Renal cortex interstitium (tissue), 11 donors: ENCODE results near the gene FIGNL2. TPM values are rescaled to one million over a fixed set of nuclear protein-coding genes. Genes with fewer than 3 reads are reported as not detected.
"Not testable (repeated sequence)": the region's sequence is repeated elsewhere in the genome, so short reads cannot be mapped to it uniquely, and the experiment has no call there.

Source experiments
- DNase-seq, 11 donors: peaks; one replicate each; pipeline ENCODE4 v3.0.0-alpha.2; 2013; ENCODE audit warnings: low read depth in 9 of 11, low spot score in 4 of 11; ENCODE audit errors: extremely low read depth in 1 of 11
- polyA plus RNA-seq, 3 donors: library from polyadenylated mRNA; unstranded; fragments of 120-200 nt; gene quantifications; one replicate each; pipeline ENCODE4 v1.2.1, GENCODE V29; 2013; ENCODE audit not compliant: insufficient read length in 3 of 3

FIGNL2 gene
- polyA plus RNA-seq, 3 donors = 3.0 to 6.0 (median 4.5) TPM

DNA sequence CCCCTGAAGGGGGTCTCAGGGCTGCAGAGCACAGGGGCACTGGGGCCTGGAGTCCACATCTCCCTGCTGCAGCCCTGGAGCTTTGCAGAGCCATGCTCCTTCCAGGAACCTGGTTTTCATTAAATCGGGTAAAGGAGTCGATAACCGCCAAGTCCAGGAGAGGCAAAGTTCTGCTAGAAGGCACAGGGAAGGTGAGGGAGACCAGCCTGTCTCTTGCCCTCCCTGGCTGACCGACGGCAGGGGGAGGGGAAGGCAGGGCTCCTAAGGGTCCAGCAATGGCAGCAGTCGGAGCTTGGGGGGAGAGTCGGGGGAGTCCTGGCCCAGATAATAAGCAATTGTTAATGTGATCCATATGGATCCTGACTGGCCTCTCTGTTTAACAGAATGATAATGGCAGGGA, 3.0 kb downstream of the FIGNL2 start:
- no peak for DNase-seq

DNA sequence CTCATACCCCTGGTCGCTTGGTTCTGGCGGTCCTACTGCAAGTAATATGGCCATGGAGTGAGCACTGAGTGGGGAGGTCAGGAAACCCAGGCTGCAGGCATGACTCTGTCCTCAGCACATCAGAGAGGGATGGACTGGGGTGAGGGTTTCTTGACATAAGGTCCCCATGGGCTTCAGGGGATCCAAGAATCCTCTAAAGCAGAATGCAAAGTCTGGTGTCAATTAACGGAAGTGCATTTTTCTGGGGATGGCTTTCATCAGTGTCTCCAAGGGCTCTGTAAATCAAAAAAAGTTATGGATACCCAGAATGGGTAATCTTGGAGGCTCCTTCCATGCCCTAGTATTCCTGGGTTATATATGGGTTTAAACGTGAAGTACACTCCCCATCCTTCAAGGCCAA, 3.7 kb downstream of the FIGNL2 start:
- no peak for DNase-seq

DNA sequence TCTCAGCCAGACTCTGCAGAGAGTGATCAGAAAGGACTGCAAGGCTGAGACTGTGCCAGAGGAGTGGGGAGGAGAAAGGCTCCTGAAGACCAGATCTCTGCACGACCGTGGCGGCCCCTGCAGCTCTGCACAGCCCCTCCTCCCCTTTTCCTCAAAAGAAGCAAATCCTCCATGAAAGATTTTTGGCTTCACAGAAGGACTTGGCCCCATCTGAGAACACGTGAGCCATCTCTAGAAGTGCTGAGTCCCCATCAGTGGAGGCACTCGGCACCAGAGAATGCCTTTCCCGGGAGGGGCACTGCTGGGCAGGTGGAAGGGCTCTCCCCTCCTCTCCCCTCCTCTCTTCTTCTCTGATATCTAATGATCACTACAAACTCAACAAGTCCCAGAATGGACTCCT, 6.8 kb downstream of the FIGNL2 start:
- no peak for DNase-seq

DNA sequence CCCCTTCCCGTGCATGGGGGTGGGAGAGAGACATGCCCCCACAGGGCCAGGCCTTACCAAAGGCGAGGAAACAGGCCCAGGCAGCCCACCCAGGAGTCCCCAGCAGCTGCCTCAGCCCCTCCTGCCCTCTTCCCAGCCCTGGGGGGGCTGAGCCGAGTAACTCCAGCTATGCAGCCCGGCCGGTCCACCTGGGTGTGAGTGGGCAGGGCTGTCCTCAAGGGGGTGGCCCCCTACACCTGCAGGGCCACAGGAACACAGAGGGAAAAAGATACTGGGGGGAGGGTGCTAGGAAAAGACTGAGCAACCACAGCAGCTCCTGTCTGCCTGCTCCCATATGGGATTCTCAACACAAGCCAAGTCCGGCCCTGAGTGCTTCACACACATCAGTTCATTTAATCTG, 7.6 kb downstream of the FIGNL2 start:
- DNase-seq = no peak

DNA sequence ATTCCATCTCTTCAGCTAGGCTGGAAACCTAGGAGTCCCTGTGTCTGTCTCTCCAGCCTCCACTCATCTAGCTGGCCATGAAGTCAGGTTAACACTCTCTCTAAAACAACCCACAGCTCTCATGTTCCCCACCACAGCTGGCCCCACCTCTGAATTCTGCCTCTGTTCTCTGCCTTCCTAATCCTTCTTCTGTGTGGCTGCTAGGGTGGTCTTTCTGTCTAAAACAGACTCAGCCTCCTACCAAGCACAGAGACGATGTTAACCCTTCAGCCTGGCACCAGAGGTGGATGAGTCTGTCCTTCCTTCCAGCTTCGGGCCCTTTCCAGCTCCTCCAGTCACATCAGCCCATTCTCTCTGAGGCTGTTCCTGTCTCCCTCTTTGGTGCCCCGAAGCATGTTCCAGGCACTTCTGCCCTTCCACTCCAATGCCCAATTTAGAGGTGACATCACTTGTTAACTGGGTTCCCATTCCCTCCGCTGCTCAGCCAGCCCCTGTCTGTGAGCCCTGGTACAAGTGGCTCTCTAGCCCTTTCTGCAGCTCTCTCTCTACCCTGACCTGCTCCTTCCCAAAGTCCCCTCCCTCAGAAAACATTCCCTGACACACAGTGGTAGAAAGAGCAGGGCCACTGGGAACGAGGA, 9.1 kb downstream of the FIGNL2 start:
- DNase-seq = no peak

DNA sequence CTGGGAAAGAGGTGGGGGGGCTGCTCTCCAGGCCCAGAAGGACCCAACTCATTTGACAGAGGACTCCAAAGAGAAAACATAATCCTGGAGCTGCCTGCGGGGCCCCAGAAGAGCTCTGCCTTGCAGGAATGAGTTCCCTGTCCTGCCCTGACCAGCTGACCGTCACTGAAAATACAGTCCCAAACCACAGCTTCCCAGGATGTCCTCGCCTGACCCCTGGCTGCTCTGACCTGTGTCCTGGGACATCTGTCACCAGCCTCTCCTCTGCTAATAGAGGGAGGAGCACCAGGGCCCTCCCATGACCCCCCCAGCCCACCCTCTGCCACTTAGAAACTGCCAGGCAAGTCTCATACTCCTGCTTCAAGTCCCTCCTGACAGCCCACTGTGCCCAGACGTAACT, 9.8 kb downstream of the FIGNL2 start:
- DNase-seq = no peak

DNA sequence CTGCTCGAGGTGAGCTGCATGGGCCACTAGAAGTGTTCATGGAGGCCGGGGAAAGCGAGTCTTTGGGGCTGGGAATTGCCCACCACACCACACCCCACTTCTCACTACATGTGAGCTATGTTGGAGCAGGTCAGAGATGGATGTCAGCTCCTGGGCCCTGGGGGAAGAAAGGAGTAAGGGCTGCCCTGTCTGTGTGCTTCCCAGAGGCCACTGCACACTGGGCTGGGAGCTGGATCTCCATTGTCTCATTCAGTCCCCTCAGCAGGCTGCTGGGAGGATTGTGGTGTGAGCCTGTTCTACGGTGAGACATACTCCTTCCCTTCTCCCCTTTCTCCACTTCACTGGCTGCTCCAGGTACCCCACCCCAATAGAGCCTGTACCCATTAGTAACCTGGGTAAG, 10.5 kb downstream of the FIGNL2 start:
- DNase-seq = no peak

DNA sequence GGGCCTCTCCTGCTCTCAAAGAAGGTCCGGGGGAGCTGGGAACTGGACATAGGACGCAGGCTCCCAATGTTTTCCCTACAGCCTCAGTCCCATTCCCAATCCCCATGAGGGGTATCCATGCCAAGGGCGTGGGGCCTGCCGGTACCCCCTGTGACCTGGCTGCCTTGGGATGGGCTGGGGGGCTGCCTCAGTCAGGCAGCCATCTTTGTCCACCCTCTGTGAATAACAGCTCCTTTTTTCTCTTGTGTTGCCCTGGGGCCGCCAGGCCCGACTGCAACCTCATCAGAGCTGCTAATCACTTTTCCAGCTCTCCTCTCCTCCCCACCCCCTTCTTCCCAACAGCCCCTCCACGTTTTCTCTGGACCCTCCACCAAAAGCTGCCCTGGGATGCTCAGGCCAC, 11.2 kb downstream of the FIGNL2 start:
- DNase-seq = no peak

DNA sequence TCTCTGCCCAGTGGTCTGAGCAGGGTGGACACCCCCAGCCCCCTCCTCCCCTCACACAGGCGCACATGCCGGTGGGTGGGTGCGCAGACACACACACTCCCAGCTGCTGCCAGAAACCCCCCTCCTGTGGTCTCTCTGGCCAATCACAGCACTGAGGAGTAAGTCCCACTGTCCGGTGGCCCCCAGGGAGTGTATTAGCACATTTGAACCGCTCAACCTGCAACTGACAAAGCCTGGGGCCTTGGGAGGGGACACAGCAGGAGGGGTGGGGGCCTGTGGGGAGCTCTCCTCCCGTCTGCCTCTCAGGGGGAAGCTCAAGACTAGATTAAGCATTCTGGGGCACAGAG, 11.7 kb downstream of the FIGNL2 start:
- no peak for DNase-seq

DNA sequence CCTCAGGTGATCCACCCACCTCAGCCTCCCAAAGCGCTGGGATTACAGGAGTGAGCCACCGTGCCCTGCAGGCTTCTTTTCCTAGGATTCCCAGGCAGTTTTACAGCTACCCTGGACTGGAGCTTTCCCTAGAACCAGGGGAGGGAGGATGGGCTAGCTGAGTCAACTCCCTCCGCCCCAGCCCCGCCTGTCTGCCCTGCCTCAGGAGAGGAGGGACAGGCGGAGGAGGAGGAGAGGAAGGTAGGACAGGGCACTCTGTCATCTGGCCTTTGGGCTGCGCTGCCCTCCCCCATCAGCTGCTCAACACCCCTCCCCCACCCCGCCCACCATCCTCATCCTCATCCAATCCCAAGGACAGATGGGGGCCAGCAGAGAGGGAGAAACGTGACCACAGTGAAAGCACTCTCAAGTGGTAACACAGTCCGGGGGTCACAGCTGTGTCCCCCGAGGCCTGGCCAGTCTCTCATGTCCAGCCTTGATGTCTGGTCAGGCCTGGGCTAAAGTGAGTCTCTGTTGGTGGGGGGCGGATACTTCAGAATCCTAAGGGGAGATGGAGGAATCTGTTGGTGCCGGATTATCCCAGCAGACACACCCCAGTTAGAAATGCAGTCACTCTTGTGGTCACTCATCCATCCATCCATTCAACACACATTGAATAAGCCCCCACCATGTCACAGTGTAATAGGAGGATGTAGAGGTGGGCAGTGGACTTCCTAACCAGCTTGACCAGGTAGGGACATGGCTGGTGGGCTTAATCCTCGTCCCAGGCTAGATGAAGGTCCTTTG, 12.3 kb downstream of the FIGNL2 start:
- no peak for DNase-seq

DNA sequence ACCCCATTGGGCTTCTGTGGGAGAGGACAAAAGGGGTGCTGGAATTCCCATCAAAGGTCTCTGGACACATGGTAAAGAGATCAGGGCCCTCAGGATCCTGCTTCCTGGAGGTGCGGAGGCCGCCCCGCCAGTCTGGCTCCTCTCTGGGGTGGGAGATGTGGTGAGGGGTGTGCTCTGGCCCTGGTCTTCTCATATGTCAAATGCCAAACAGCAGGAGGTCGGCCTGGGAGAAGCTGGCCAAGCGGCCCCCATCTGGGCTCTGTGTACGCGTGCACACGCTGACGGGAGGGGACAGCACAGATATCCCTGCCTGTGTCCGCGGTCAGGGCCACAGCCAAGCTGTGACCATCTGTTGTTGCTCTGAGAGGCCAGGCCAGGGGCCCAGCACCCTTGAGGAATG, 14.1 kb downstream of the FIGNL2 start:
- no peak for DNase-seq

DNA sequence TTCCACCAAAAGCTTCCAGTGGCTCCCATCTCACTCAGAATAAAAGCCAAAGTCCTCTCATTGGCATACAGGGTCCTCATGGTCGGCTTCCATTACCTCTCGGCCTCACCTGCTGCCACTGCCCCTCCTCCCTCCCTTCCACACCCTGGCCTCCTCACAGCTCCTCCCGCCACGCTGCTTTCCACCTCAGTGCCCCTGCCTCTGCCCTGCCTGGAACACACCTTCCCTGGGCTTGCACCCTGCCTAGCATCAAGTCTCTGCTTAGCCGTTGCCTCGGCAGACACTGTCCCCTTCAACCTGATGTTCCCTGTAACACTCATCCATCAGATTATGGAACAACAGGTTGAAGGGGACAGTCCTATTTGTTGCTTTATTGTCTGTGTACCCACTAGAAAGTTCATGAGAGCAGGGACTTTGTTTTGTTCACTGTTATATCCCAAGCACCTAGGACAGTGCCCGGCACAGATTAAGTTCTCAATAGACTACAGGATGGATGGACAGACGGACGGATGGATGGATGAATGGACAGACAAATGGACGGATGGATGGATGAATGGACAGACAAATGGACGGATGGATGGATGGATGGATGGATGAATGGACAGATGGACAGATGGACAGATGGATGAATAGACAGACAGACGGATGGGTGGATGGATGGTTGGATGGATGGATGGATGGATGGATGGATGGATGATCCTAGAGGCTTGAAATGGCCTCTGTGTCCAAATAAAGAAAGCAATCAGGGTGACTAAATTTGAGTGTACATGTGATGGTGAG, 14.9 kb downstream of the FIGNL2 start:
- DNase-seq = no peak

DNA sequence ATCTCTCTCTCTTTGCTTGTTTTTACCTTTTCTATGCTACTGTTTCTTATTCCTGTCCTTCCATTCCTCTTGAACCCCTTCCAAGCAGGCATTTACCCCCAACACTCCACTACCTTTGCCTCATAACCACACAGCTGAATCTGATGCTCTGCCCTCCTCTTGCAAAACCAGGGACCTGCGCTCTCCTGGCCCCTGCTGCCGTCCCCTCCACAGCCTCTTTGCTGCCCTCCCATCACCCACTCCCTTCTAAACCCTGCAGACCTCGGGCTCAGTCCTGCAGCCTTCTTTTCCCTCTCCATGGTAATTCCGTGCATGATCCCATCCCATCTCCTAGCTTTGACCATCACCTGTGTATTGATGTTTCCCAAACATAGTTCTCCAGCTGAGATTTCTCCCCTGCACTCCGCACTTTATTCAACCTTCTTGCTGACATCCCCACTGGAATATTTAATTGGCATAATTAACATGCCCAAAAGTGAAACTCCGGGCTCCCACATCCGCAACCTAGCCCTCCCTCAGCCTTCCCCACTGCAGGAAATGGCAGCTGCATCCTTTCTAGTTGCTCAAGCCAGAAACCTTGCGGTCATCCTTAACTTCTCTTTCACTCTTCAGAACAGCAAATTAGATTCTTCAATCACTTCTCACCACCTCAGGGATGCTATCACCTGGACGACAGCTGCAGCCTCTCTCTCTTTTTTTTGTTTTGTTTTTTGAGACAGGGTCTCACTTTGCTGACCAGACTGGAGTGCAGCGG, 16.0 kb downstream of the FIGNL2 start:
- no peak for DNase-seq

DNA sequence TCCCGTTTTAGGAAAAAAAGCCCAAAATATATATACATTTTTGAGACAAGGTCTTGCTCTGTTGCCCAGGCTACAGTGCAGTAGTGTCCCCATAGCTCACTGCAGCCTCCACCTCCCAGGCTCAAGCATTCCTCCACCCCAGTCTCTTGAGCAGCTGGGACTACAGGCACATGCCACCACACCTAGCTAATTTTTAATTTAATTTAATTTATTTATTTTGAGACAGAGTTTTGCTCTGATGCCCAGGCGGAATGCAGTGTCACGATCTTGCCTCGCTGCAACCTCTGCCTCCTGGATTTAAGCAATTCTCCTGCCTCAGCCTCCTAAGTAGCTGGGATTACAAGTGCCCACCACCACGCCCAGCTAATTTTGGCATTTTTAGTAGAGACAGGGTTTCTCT, 16.7 kb downstream of the FIGNL2 start:
- DNase-seq = not testable (repeated sequence)

DNA sequence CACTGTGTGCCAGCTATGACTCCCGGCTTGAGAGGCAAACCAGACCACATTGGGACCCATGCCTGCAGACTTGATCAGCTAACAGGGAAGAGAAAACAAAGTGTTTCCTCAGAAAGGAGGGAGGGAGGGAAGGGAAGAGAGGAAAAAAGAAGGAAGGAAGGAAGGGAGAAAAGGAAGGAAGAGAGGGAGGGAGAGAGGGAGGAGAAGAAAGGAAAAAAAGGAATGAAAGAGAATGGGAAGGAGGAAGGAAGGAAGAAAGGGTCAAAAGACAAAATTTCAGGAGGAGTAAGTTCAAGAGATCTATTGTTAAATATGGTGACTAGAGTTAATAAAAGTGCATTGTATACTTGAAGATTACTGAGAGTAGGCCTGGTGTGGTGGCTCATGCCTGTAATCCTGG, 18.9 kb downstream of the FIGNL2 start:
- no peak for DNase-seq

DNA sequence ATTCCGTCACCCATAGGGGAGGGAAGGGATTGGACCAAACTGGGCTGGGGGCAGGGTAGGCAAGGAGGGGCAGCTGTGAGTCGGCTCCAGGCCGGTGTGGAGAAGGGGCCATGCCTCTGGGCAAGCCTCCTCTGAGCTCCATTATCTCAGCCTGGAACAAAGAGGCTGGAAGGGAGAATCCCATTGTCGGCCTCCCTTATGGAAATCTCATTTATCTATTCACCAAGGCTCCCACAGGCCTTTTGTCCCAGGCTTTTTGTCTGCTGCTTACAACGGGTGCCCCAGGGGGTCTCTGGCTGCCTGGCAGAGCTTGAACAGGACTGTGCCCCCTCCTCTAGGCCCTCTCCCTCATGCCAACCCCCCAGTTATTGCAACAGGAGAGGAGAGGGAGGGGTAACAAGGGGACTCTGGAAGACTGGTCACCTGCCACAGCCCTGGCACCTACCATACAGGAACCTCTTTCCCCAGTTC, 19.5 kb downstream of the FIGNL2 start:
- DNase-seq = no peak

DNA sequence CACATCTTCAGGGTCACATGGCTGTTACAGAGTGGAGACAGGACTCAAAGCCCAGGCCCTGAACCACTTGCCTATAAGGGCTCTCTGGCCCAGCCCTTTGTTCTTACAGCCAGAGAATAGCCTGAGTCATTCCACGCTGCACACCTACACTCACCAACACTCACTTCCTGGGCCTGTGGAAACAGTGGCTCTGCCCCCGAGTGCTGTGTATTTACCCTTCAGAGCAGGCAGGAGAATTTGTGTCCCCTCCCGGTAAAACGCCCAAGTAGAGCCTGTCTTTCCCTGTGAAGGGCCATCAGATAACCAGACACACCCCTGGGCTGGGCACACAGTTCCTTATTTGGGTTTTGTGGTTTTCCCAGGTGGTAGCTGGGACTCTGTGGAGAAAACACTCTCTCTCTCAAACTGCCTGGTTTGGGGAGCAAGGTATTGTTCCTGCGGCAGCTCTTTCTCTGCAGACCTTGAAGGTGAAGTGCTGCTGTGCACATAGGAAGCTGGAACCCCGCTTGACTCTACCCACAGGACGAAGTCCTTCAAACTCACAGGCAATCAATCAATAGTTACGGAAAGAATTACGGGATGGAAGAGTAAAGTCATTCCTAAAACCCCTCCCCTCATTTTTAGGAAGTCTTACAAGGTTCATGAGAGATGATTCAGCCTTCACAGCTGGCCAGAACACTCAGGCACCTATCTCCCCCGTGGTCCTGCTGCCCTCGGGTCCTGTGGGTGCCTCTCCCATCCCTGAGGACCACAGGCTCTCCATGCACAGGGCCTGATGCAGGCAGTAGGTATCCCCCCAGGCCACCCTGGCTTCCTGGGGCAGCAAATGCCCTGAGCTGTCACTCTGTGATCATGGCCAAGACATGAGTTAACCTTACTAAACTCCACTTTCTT, 20.3 kb downstream of the FIGNL2 start:
- no peak for DNase-seq

DNA sequence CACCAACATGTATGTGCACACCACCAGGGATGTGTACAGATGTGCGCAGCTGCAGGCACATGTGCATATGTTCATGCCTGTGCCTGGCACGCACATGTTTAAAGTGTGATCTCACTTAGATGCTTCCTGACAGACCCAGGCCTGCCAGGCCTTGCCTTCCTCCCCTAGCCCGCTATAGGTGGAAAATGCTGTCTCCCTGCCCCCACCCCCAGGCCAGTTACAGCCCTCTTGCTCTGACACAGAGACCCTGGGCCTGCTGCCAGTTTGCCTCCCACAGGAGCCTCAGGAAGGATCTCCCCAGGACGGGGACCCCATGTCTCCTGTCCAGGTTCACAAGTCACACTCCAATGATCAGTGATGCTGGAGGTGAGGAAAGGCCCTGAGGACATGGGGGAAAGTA, 21.6 kb downstream of the FIGNL2 start:
- no peak for DNase-seq

DNA sequence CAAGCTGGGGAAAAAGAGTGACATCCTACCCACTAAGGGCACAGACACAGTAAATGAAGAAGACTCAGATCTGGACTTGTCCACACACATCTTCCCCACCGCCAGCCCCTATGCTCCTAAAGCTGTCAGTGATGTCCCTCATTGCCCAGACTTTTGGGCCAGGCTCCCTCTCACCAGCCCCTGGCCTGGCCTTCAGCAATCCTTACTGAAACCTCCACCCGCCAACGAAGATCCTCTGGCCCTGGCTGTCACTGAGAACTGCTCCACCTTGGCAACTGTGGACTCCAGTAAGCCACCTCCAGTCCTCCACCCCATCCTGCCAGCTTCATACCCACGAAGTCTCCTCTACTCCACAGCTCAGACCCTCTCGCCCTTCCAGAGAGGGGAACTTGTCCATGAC, 23.3 kb downstream of the FIGNL2 start:
- DNase-seq = no peak
